Right atrium auricular region (tissue), 2 donors: Measurements from ENCODE around the gene SIGLEC12. TPM values are rescaled to one million over a fixed set of nuclear protein-coding genes. Genes with fewer than 3 reads are reported as not detected.
"Not testable (repeated sequence)": the region's sequence is repeated elsewhere in the genome, so short reads cannot be mapped to it uniquely, and the experiment has no call there.

ENCODE experiments used
- DNase-seq: peaks from one replicate; pipeline ENCODE4 v3.0.0-alpha.2; 2019; ENCODE audit warnings: low spot score
- H3K27ac ChIP-seq, 2 donors: fragments of 200-600 bp; sonication (generic); 1 replicate in 1 of 2; 2 replicates in 1 of 2; pipeline ENCODE4 v1.5.1; 2016 to 2019
- H3K27me3 ChIP-seq, 2 donors: fragments of 200-600 bp; sonication (generic); one replicate each; pipeline versions ENCODE4 v1.5.1 to v1.6.0; 2017 to 2019
- H3K36me3 ChIP-seq: fragments of 200-600 bp; sonication (generic); one replicate; pipeline ENCODE4 v1.5.1; 2016
- H3K4me1 ChIP-seq, 2 donors: fragments of 200-600 bp; sonication (generic); one replicate each; pipeline versions ENCODE4 v1.5.1 to v1.6.0; 2017 to 2019
- H3K4me3 ChIP-seq, 2 donors: fragments of 200-600 bp; sonication (generic); 1 replicate in 1 of 2; 2 replicates in 1 of 2; pipeline ENCODE4 v1.5.1; 2017 to 2019; ENCODE audit warnings: mild to moderate bottlenecking in 1 of 2, moderate library complexity in 1 of 2
- H3K9me3 ChIP-seq, 2 donors: fragments of 200-600 bp; sonication (generic); one replicate each; pipeline ENCODE4 v1.5.1; 2019
- total RNA-seq, 2 donors: library from RNA; depleted of rRNA; stranded (reverse); fragments of >200 nt; gene quantifications; one replicate each; pipeline ENCODE4 v1.1.0, GENCODE V29; 2016
- TF ChIP-seq, protein P1 (sequence below), 2 donors: fragments of 200-600 bp; sonication (generic); IDR thresholded peaks; one replicate each; pipeline ENCODE4 v1.5.1; 2019; ENCODE audit warnings: antibody characterized with exemption in 2 of 2

SIGLEC12 gene
- total RNA-seq, 2 donors from 2014 or later: not detected

DNA sequence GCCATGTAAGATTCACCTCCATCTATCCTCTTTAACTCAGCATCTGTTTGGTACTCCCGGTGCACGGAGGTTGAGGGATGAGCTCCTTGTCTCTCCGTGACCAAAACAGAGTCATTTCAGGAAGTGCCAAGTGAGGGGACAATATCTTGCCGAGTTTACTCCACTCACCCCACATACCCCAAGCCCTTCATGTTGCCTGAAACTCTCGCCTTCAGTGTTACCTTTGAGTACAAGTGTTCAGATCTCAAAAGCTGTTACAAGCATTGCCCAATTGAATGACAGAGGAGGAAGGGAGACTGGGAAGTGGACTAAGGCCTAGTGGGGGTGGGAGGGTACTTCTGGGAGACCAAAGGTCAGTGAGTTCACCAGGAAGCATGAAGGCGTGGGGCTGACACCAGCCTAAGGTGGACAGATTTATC is 6.0 kb upstream of the SIGLEC12 start:
- H3K27ac ChIP-seq: no peak overlapping the region

DNA sequence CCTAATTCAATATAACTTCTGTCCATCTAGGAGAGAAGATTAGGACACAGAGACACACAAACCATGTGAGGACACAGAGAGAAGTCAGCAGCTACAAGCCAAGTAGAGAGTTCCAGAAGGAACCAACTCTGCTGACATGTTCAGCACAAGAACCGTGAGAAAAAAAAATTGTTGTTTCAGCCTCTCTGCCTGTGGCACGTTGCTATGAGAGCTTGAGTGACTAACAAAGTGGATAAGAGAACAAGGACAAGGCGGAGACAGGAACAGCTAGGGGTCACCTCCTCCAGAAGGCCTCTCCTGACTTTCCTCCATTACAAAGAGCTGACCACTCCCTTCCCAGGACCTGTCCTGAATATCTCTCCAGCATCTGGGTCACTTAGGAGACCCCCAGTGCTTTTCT is 5.6 kb upstream of the SIGLEC12 start:
- no peak for DNase-seq
- H3K4me3 ChIP-seq: no peak overlapping the region
- no peak overlapping the region for H3K27ac ChIP-seq
- TF ChIP-seq, protein P1, sequence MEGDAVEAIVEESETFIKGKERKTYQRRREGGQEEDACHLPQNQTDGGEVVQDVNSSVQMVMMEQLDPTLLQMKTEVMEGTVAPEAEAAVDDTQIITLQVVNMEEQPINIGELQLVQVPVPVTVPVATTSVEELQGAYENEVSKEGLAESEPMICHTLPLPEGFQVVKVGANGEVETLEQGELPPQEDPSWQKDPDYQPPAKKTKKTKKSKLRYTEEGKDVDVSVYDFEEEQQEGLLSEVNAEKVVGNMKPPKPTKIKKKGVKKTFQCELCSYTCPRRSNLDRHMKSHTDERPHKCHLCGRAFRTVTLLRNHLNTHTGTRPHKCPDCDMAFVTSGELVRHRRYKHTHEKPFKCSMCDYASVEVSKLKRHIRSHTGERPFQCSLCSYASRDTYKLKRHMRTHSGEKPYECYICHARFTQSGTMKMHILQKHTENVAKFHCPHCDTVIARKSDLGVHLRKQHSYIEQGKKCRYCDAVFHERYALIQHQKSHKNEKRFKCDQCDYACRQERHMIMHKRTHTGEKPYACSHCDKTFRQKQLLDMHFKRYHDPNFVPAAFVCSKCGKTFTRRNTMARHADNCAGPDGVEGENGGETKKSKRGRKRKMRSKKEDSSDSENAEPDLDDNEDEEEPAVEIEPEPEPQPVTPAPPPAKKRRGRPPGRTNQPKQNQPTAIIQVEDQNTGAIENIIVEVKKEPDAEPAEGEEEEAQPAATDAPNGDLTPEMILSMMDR (IDR thresholded peaks at IDR 0.05): no peak
- H3K27me3 ChIP-seq: no peaks in the 10 kb centered on the region
- H3K9me3 ChIP-seq: peaks cover 0 to 7% of the 10 kb centered on the region in 2 donors
- no peaks in the 10 kb centered on the region for H3K36me3 ChIP-seq
- H3K4me1 ChIP-seq: no peaks in the 10 kb centered on the region

More for the DNA sequence above, 6.0 kb upstream of the SIGLEC12 start:
- Histone ChIP-seq H3K4me3 (no peak overlapping the region), H3K27me3 (no peaks in the 10 kb centered on the region), H3K36me3 (no peaks in the 10 kb centered on the region), H3K4me1 (no peaks in the 10 kb centered on the region), H3K9me3 (peaks cover 0 to 7% of the 10 kb centered on the region in 2 donors)
- no peak for DNase-seq
- TF ChIP-seq, protein P1 (IDR thresholded peaks at IDR 0.05): no peak

DNA sequence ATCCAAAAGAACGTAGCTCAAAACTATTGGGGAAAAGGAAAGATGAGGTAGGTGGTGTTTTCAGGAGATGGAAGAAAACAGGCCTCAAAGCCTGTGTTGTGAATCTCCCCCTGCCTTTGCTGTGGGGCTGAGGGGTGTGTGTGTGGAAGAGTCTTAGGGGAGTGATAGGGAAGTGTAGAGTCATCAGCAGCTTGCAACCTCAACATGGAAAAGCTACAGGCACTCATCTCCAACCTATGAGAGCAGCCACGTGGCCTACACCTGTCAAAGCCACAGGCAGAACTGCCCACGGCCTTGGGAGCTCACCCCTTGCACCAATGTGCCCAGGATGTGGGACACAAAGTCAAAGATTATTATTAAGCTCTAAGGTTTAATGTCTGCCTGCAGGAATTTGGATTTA is 4.3 kb upstream of the SIGLEC12 start:
- Histone ChIP-seq H3K9me3 (peaks cover 0 to 7% of the 10 kb centered on the region in 2 donors), H3K4me1 (no peaks in the 10 kb centered on the region), H3K4me3 (no peak overlapping the region), H3K36me3 (no peaks in the 10 kb centered on the region), H3K27me3 (no peaks in the 10 kb centered on the region), H3K27ac (no peak overlapping the region)
- DNase-seq: no peak
- TF ChIP-seq, protein P1 (IDR thresholded peaks at IDR 0.05): no peak

DNA sequence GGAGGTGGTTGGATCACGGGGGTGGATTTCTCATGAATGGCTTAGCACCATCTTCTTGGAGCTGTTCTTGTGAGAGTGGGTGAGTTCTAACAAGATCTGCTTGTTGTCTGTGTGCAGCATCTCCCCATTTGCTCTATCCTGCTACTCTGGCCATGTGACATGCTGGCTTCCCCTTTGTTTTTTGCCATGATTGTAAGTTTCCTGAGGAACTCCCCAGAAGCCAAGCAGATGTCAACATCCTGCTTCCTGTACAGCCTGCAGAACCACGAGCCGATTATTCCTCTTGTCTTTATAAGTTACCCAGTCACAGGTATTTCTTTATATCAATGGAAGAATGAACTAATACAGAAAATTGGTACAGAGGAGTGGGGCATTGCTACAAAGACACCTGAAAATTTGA is 2.3 kb upstream of the SIGLEC12 start:
- DNase-seq: no peak
- H3K36me3 ChIP-seq: no peaks in the 10 kb centered on the region
- H3K27ac ChIP-seq: no peak overlapping the region
- H3K4me1 ChIP-seq: no peaks in the 10 kb centered on the region
- TF ChIP-seq, protein P1 (IDR thresholded peaks at IDR 0.05): no peak
- peaks cover 0 to 7% of the 10 kb centered on the region in 2 donors for H3K9me3 ChIP-seq
- H3K4me3 ChIP-seq: no peak overlapping the region
- no peaks in the 10 kb centered on the region for H3K27me3 ChIP-seq

DNA sequence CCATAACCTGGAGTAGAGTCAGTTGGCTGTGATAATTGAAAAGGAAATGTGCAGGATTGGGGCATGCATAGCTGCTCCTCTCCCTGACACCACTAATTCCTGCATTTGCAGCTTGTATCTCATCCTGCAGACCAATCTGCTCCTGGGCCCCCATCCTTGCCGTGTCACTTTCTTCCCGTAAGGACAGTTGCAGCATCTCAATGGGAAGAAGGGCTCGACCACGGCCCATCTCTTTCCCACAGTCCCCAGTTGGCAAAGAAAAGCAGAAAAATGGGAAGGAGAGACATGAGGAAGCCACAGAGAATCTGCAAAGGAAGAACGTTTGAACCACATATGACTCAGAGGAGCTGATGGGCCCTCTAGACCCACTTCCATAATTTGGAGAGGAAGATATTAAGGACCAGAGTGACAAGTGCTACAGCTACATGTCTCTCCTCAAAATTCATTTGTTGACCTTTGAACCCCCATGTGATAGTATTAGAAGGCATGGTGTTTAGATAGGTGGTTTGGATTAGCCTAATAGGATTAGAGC is 1.8 kb upstream of the SIGLEC12 start:
- no peak for DNase-seq
- TF ChIP-seq, protein P1 (IDR thresholded peaks at IDR 0.05): no peak
- Histone ChIP-seq H3K27ac (no peak overlapping the region), H3K36me3 (no peaks in the 10 kb centered on the region), H3K27me3 (no peaks in the 10 kb centered on the region), H3K4me3 (no peak overlapping the region), H3K9me3 (peaks cover 0 to 7% of the 10 kb centered on the region in 2 donors), H3K4me1 (no peaks in the 10 kb centered on the region)

DNA sequence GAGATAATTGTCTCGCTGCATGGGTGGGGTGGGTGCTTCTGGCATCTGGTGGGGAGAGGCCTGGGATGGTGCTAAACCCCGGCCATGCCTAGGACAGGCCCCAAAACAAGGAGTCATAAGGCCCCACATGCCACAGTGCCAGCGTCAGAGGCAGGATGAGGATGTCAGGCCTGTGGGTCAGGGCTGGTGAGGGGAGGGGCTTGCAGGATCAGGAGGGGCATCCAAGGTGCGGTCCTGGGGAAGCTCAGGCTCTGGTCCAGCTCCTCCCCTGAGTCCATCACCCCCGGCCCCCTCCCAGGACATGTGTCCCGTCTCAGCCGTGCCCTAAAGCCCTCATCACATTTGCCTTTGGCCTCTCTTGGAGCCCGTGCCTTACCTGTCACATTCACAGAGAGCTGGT is 669 bp downstream of the SIGLEC12 start:
- H3K4me1 ChIP-seq, H3K9me3 ChIP-seq, H3K36me3 ChIP-seq: not testable (repeated sequence)

More for the DNA sequence above, 669 bp downstream of the SIGLEC12 start:
- H3K27me3 ChIP-seq, H3K4me3 ChIP-seq, H3K27ac ChIP-seq, DNase-seq: not testable (repeated sequence)
